MM.1S (cell line): Measurements from ENCODE around the gene AKAP1.

Experiments used
- DNase-seq: peaks from one replicate; pipeline ENCODE4 v3.0.0-alpha.2; 2015
- H2AFZ ChIP-seq: fragments of 300-600 bp; sonication (generic); 2 replicates; pipeline ENCODE4 v1.6.0; 2016; ENCODE audit warnings: antibody characterized with exemption, low read length
- H3F3A ChIP-seq: fragments of 300-600 bp; sonication (generic); 2 replicates; pipeline ENCODE4 v1.6.1; 2016; ENCODE audit warnings: mild to moderate bottlenecking, antibody characterized with exemption, low read length, moderate library complexity, mixed read lengths; ENCODE audit not compliant: insufficient read depth
- H3K27ac ChIP-seq: fragments of 300-600 bp; sonication (generic); 2 replicates; pipeline ENCODE4 v1.5.1; 2016; ENCODE audit warnings: mild to moderate bottlenecking, low read length
- H3K27me3 ChIP-seq: fragments of 300-600 bp; sonication (generic); replicated peaks from 2 replicates; pipeline ENCODE4 v1.6.0; 2016; ENCODE audit warnings: low read length; ENCODE audit not compliant: insufficient read depth
- H3K36me3 ChIP-seq: fragments of 300-600 bp; sonication (generic); replicated peaks from 2 replicates; pipeline ENCODE4 v1.6.1; 2016; ENCODE audit warnings: mild to moderate bottlenecking, low read length, mixed read lengths; ENCODE audit not compliant: insufficient read depth
- H3K4me1 ChIP-seq: fragments of 300-600 bp; sonication (generic); 2 replicates; pipeline ENCODE4 v1.6.1; 2016; ENCODE audit warnings: low read length, mixed read lengths
- H3K4me2 ChIP-seq: fragments of 300-600 bp; sonication (generic); 2 replicates; pipeline ENCODE4 v1.6.0; 2016; ENCODE audit warnings: low read depth, low read length
- H3K4me3 ChIP-seq: fragments of 300-600 bp; sonication (generic); 2 replicates; pipeline ENCODE4 v1.5.1; 2016; ENCODE audit warnings: low read length, mixed read lengths
- H3K79me2 ChIP-seq: fragments of 300-600 bp; sonication (generic); 2 replicates; pipeline ENCODE4 v1.6.1; 2016; ENCODE audit warnings: mixed run types, low read length, mixed read lengths
- H3K9ac ChIP-seq: fragments of 300-600 bp; sonication (generic); 2 replicates; pipeline ENCODE4 v1.6.1; 2016; ENCODE audit warnings: low read length, mixed read lengths
- H3K9me2 ChIP-seq: fragments of 300-600 bp; sonication (generic); replicated peaks from 2 replicates; pipeline ENCODE4 v1.6.1; 2016; ENCODE audit warnings: mild to moderate bottlenecking, low read length, mixed read lengths; ENCODE audit not compliant: insufficient read depth
- H3K9me3 ChIP-seq: fragments of 300-600 bp; sonication (generic); replicated peaks from 2 replicates; pipeline ENCODE4 v1.6.1; 2016; ENCODE audit warnings: mild to moderate bottlenecking, low read length, mixed read lengths; ENCODE audit not compliant: insufficient read depth
- H4K20me1 ChIP-seq: fragments of 300-600 bp; sonication (generic); 2 replicates; pipeline ENCODE4 v1.6.1; 2016; ENCODE audit warnings: mild to moderate bottlenecking, low read length, moderate library complexity, mixed read lengths; ENCODE audit not compliant: insufficient read depth
- EZH2 ChIP-seq: fragments of 300-600 bp; sonication (generic); optimal IDR thresholded peaks from 2 replicates; pipeline ENCODE3; 2017; ENCODE audit warnings: low read depth, mild to moderate bottlenecking, antibody characterized with exemption, low read length, mixed read lengths
- EZH2phosphoT487 ChIP-seq: fragments of 300-600 bp; sonication (generic); IDR thresholded peaks from 2 replicates; pipeline ENCODE4 v1.6.1; 2018; ENCODE audit warnings: antibody characterized with exemption, low read length
- TF ChIP-seq, protein P1 (sequence below): fragments of 300-600 bp; sonication (generic); IDR thresholded peaks from 2 replicates; pipeline ENCODE4 v1.5.1; 2016; ENCODE audit warnings: antibody characterized with exemption, low read length, mixed read lengths

AKAP1 gene

GRCh38 chr17:57113656-57114055 lies 28.6 kb downstream of the AKAP1 start:
- H3K27me3 ChIP-seq, result no peaks in the 10 kb centered on the region
- 0 out of 2 replicates have a peak, but pooled peaks cover 5% of the 10 kb centered on the region for H3K36me3 ChIP-seq
- H3K9me2 ChIP-seq, result no peaks in the 10 kb centered on the region
- no peak for DNase-seq
- H3K79me2 ChIP-seq, result peaks cover 8% of the 10 kb centered on the region; the same call in 1 of the 2 replicates
- H4K20me1 ChIP-seq, result no peaks in the 10 kb centered on the region
- H3K4me2 ChIP-seq, result no peak overlapping the region
- no peak overlapping the region for H2AFZ ChIP-seq
- no peaks in the 10 kb centered on the region for H3F3A ChIP-seq
- no peak overlapping the region for H3K4me3 ChIP-seq
- no peaks in the 10 kb centered on the region for H3K9me3 ChIP-seq
- H3K4me1 ChIP-seq, result no peaks in the 10 kb centered on the region
- TF ChIP-seq EZH2 (no peak), EZH2phosphoT487 (no peak)
- TF ChIP-seq, protein P1, sequence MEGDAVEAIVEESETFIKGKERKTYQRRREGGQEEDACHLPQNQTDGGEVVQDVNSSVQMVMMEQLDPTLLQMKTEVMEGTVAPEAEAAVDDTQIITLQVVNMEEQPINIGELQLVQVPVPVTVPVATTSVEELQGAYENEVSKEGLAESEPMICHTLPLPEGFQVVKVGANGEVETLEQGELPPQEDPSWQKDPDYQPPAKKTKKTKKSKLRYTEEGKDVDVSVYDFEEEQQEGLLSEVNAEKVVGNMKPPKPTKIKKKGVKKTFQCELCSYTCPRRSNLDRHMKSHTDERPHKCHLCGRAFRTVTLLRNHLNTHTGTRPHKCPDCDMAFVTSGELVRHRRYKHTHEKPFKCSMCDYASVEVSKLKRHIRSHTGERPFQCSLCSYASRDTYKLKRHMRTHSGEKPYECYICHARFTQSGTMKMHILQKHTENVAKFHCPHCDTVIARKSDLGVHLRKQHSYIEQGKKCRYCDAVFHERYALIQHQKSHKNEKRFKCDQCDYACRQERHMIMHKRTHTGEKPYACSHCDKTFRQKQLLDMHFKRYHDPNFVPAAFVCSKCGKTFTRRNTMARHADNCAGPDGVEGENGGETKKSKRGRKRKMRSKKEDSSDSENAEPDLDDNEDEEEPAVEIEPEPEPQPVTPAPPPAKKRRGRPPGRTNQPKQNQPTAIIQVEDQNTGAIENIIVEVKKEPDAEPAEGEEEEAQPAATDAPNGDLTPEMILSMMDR, result no peak
- H3K27ac ChIP-seq, result no peak overlapping the region
- H3K9ac ChIP-seq, result no peak overlapping the region

GRCh38 chr17:57114085-57114673 lies 29.1 kb downstream of the AKAP1 start:
- Histone ChIP-seq H3F3A (no peaks in the 10 kb centered on the region), H4K20me1 (no peaks in the 10 kb centered on the region), H3K9me2 (no peaks in the 10 kb centered on the region), H3K9me3 (no peaks in the 10 kb centered on the region), H3K4me2 (no peak overlapping the region), H3K27me3 (no peaks in the 10 kb centered on the region), H3K4me1 (no peaks in the 10 kb centered on the region), H3K4me3 (no peak overlapping the region), H3K79me2 (peaks cover 3% of the 10 kb centered on the region; the same call in 1 of the 2 replicates), H3K36me3 (0 out of 2 replicates have a peak, but pooled peaks cover 5% of the 10 kb centered on the region), H3K9ac (no peak overlapping the region), H3K27ac (no peak overlapping the region), H2AFZ (no peak overlapping the region)
- DNase-seq, result peak; percentile 39
- TF ChIP-seq EZH2, result no peak
- TF ChIP-seq, protein P1, result peak; percentile 96
- TF ChIP-seq EZH2phosphoT487, result no peak

GRCh38 chr17:57115377-57115776 lies 30.3 kb downstream of the AKAP1 start:
- Histone ChIP-seq H3K4me2 (no peak overlapping the region), H3K4me3 (no peak overlapping the region), H3K27ac (no peak overlapping the region), H3F3A (no peaks in the 10 kb centered on the region), H3K36me3 (0 out of 2 replicates have a peak, but pooled peaks cover 5% of the 10 kb centered on the region), H3K4me1 (no peaks in the 10 kb centered on the region), H3K79me2 (no peaks in the 10 kb centered on the region), H3K9ac (no peak overlapping the region), H3K9me3 (no peaks in the 10 kb centered on the region), H4K20me1 (no peaks in the 10 kb centered on the region), H2AFZ (no peak overlapping the region), H3K9me2 (no peaks in the 10 kb centered on the region), H3K27me3 (no peaks in the 10 kb centered on the region)
- DNase-seq, result no peak
- TF ChIP-seq EZH2phosphoT487, result no peak
- TF ChIP-seq, protein P1, result no peak
- TF ChIP-seq EZH2, result no peak
